Inflammatory macrophage (primary cell): ENCODE measurements around the gene IL6.
"Not testable (repeated sequence)": the region's sequence is repeated elsewhere in the genome, so short reads cannot be mapped to it uniquely, and the experiment has no call there.

ENCODE experiments used
- DNase-seq, 2 donors: peaks; one replicate each; pipeline ENCODE4 v3.0.0-alpha.2; 2020 to 2022

The IL6 gene

DNA sequence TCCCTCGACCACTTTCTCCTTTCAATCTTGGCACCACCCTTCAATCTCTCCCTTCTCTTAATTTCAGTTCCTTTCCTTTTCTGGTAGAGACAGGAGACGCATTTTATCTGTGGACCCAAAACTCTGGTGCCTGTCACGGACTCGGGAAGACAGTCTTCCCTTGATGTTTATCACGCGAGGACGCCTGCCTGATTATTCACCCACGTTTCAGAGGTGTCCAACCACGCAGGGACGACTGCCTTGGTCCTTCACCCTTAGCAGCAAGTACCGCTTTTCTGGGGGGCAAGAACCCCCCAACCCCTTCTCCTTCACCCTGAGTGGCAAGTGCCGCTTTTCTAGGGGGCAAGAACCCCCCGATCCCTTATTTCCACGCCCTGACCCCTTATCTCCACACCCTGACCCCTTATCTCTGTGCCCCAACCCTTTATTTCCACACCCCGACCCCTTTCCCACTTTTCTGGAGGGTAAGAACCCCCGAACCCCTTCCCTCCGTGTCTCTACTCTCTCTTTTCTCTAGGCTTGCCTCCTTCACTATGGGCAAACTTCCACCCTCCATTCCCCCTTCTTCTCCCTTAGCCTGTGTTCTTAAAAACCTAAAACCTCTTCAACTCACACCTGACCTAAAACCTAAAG lies 22.9 kb upstream of the IL6 start:
- DNase-seq: not testable (repeated sequence)

- not testable (repeated sequence) for DNase-seq
These were observed 22.3 kb upstream of the IL6 start for GRCh38 chr7:22704722-22705121.

DNA sequence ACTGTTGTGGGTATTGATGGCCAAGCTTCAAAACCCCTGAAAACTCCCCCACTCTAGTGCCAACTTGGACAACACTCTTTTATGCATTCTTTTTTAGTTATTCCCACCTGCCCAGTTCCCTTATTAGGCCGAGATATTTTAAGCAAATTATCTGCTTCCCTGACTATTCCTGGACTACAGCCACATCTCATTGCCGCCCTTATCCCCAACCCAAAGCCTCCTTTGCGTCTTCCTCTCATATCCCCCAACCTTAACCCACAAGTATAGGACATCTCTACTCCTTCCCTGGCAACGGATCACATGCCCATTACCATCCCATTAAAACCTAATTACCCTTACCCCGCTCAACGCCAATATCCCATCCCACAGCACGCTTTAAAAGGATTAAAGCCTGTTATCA lies 21.1 kb upstream of the IL6 start:
- DNase-seq: not testable (repeated sequence)

GRCh38 chr7:22707026-22707691 lies 19.8 kb upstream of the IL6 start:
- DNase-seq: not testable (repeated sequence)

DNA sequence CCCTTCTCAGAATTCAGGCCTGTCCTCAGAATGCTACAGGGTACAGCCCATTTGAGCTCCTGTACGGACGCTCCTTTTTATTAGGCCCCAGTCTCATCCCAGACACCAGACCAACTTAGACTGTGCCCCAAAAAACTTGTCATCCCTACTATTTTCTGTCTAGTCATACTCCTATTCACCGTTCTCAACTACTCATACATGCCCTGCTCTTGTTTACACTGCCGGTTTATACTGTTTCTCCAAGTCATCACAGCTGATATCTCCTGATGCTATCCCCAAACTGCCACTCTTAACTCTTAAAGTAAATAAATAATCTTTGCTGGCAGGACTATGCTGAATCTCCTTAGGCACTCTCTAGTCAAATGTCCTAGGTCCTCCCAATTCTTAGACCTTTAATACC lies 18.8 kb upstream of the IL6 start:
- not testable (repeated sequence) for DNase-seq

DNA sequence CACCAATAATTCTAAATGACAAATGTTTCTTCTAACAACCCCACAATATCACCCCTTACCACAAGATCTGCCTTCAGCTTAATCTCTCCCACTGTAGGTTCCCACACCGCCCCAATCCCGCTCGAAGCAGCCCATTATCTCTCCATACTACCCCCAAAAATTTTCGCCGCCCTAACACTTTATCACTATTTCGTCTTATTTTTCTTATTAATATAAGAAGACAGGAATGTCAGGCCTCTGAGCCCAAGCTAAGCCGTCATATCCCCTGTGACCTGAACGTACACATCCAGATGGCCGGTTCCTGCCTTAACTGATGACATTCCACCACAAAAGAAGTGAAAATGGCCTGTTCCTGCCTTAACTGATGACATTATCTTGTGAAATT lies 18.3 kb upstream of the IL6 start:
- DNase-seq: not testable (repeated sequence)

DNA sequence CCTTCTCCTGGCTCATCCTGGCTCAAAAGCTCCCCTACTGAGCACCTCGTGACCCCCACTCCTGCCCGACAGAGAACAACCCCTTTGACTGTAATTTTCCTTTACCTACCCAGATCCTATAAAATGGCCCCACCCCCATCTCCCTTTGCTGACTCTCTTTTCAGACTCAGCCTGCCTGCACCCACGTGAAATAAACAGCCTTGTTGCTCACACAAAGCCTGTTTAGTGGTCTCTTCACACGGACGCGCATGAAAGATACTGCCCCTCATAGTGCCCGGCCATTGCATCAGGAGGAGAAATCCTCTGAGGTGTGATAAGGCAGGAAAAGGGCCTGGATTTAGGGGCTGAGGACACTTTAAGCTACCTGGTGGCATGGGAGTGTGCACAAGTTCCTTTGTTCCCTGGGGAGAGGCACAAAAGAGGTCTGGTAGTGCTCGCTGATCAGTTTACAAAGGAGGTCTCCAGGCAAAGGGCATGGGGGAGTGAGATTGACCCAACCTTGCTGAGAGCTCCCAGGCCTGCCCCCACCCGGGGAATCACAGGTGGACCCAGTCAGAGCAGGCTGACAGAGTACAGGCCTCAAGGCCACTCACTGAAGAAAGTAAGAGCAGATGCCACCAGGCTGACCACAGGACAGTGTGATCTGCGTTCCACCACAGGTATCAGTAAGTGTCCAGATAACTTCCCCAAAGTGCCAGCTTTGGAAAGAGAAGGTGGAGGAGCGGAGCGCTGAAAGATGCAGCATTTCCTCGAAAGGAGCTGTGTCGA lies 17.8 kb upstream of the IL6 start:
- DNase-seq: not testable (repeated sequence)

DNA sequence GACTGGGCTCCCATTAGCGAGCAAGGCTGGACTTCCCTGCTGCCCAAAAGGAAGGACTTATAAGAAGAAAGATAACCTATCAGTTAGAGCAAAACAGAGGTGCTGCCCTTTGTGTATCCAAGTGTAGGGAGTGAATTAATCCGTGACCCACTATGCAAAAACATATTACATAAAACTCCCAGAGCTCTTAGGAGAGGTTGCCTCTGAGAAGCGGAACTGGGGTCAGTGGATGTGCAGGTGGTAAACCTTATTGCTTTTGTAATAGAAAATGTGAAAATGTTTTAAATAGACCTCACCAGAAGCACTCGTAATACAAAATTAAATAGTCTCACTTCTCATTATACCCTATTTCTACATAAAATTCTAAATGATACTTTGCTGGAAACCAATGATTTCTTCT lies 17.1 kb upstream of the IL6 start:
- DNase-seq: no peak

GRCh38 chr7:22712999-22713398 lies 14.0 kb upstream of the IL6 start:
- DNase-seq: no peak

GRCh38 chr7:22713463-22713862 lies 13.5 kb upstream of the IL6 start:
- no peak for DNase-seq

DNA sequence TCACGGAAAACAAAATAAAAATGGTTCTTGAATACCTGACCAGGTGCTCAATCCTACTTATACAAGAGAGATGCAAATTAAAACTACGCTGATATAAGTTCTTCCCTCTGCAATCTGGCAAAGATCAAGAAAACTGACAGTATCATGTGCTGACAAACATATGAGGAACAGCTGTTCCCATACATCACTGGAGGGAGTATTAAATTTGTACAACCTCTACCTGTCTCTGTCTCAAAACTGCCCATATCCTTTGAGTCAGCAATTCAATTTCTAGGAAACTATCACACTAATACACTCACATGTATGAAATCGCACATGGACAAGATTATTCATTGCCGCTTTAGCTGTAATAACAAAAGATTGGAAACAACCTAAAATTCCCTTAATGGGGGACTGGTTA lies 11.0 kb upstream of the IL6 start:
- no peak for DNase-seq

- no peak for DNase-seq
These were observed 9.2 kb upstream of the IL6 start for GRCh38 chr7:22717760-22718159.

DNA sequence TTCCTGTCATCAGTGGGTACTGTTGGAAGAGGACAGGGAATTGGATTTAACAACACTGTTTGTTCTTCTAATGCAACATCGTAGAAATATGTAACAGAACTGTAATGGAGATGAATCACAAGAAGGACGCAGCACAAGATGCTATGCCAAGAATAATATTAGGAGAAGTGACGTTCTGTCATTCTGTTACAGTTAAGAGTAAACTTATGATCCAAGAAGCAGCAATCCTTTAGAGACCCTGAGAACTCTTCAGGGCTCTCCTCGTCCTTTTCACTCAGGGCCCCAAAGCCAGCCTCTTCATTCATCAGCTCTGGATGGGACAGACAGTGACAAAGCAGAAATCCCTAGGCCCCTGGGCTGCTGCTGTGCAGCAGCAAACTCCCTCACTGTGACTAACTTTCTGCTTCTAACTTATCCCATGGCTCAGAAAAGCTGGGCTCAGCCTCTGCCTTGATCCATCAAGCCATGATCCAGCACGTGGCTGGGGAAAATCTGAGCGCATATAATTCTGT lies 8.7 kb upstream of the IL6 start:
- DNase-seq: no peak

- no peak for DNase-seq
These were observed 8.0 kb upstream of the IL6 start for GRCh38 chr7:22718911-22719420.

DNA sequence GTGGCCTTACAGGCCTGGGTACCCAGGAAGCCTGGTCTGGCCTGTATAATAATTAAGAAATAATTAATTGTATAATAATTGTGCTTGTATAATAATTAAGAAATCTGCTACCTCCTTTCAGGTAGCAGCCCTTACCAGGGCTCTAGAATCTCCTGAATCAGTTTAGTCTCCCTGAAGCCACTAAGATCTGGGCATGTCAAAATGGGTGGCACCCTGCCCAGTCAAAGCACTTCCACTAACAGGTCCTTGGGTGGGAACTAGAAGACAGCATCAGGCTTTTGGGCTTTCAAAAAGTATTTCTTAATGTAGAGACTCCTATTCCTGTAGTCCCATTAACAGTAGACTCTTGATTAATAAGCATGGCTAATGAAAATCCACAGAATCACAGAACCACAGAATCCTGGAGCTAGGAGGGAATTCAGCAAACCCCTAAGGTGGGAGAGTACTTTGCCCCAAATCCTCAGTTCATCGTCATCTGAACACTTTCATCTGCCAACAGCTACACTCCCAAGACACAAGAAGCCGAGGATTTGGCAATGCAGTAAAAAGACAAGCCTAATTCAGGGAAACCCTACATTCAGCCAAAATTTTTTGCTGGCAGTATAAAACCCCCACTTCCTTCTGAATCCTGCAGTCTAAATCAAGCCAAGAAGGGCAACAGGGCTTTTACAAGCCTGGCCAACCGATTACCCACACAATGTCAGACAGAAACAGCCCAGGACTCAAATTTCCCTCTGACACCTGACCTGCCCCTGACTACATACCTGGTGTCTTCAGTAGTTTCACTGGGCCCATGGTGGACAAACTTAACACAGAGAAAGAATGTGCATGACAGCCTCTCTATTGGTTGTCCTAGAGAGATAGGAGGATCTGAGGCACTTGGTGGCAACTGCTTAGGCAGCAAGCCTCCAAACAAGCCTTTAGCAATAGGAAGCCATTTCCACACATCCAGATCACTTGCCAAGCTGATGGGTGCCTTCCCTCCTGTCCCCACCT lies 5.9 kb upstream of the IL6 start:
- DNase-seq: peak; percentile 17 to 39

DNA sequence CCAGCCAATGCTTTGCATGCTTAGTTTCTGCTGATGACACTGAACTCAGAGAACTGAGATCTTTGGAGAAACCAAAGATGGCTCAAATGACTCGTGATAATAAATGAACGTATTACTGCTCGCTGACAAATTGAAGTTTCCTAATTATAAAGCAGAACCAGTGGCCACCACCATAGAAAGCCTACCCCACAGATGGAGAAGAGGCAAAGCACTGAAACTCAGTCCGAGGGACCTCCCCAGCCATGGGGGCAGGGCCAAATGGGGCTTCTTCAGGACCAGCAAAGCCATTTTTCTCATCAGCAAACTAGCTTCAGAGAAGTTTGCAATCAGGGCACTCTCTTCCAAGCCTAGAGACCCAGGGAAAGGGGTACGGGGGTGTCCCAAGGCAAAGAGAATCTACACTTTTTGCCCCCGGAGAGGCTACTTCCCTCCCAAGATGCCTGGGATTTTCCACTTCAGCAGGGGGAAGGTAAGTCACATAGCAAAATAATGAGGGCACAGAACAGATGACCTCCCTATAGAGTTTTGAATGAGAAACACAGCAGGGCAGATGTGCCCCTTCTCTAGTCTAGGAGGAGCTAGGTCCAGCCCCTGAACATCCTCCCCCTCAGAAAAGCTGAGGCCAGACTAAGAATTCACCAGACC lies 4.3 kb upstream of the IL6 start:
- peak; percentile 73 to 80 for DNase-seq

DNA sequence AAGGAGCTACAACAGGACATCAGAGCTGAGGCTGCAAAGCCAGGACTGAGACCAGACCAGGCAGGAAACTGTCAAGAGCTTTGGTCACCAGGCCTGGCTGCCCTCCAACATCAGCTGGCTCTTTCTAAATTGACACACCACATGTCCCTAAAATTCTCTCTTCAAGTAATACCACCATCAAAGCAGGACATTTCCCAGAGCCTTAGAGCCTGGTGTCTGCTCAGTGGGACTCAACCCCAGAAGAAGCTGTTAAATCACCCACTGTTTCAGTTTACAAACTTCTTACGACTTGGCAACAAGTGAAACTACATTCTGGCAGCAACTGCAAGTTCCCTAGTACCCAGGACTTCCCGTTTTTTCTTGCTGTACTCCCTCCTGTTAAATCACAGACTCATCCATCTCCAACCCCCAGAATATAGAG lies 3.8 kb upstream of the IL6 start:
- peak; percentile 77 to 89 for DNase-seq

GRCh38 chr7:22723637-22724036 lies 3.4 kb upstream of the IL6 start:
- DNase-seq: peak; percentile 51 to 73

DNA sequence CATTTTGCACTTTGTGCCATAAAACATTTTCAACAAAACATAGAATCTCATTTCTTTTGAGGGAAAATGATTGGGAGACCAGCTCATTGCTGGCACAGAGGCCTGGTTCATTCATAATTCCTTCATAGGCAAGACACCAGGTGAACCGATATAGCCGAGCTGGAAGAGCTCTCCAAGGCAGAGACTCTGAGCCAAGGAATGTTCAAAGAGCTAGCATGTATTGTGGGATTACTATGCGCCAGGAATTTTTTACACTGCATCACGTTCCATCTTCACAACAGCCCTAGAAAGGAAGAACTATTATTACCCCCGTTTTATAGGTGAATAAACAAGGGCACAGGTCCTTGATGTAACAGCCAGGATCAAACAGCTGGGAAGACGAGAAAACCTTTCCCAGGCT lies 2.1 kb upstream of the IL6 start:
- no peak for DNase-seq

- no peak for DNase-seq
These were observed 1.4 kb upstream of the IL6 start for GRCh38 chr7:22725585-22725984.

DNA sequence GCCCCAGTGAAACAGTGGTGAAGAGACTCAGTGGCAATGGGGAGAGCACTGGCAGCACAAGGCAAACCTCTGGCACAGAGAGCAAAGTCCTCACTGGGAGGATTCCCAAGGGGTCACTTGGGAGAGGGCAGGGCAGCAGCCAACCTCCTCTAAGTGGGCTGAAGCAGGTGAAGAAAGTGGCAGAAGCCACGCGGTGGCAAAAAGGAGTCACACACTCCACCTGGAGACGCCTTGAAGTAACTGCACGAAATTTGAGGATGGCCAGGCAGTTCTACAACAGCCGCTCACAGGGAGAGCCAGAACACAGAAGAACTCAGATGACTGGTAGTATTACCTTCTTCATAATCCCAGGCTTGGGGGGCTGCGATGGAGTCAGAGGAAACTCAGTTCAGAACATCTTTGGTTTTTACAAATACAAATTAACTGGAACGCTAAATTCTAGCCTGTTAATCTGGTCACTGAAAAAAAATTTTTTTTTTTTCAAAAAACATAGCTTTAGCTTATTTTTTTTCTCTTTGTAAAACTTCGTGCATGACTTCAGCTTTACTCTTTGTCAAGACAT lies 574 bp upstream of the IL6 start:
- DNase-seq: peak; percentile 43 to 65
